ENCODE results near the gene NPSR1. TPM values are rescaled to one million over a fixed set of nuclear protein-coding genes. Genes with fewer than 3 reads are reported as not detected.

The NPSR1 gene
- total and polyA plus RNA-seq, 7 donors = 0.51 TPM; not detected in 6

- TF ChIP-seq CTCF (IDR thresholded peaks at IDR 0.05) = no peak
- no peak for TF ChIP-seq EP300 (IDR thresholded peaks at IDR 0.05)
- TF ChIP-seq POLR2A (IDR thresholded peaks at IDR 0.05) = no peak
- TF ChIP-seq POLR2AphosphoS5 (IDR thresholded peaks at IDR 0.05) = no peak
- H3K36me3 ChIP-seq = no peaks in the 10 kb centered on the region
- no peaks in the 10 kb centered on the region for H3K27me3 ChIP-seq
- WGBS, 2 donors = 85 to 89% methylated on average over 5 of the region's 5 CpGs
- H3K4me3 ChIP-seq = no peak overlapping the region
- H3K4me1 ChIP-seq = no peaks in the 10 kb centered on the region
- no peaks in the 10 kb centered on the region for H3K9me3 ChIP-seq
- H3K27ac ChIP-seq = no peak overlapping the region
- no peak for DNase-seq
- intact Hi-C loops (cut with DNase I) = no loop called here
Observed at GRCh38 chr7:34756691-34757090, 98.7 kb downstream of the NPSR1 start.

GRCh38 chr7:34757570-34758110, 99.6 kb downstream of the NPSR1 start:
- H3K27me3 ChIP-seq = no peaks in the 10 kb centered on the region
- no peak overlapping the region for H3K4me3 ChIP-seq
- no peaks in the 10 kb centered on the region for H3K36me3 ChIP-seq
- no peak for DNase-seq
- no peak overlapping the region for H3K27ac ChIP-seq
- H3K9me3 ChIP-seq = no peaks in the 10 kb centered on the region
- no peak for TF ChIP-seq CTCF (IDR thresholded peaks at IDR 0.05)
- TF ChIP-seq POLR2A (IDR thresholded peaks at IDR 0.05) = no peak
- TF ChIP-seq EP300 (IDR thresholded peaks at IDR 0.05) = no peak
- no peaks in the 10 kb centered on the region for H3K4me1 ChIP-seq
- intact Hi-C loops (cut with DNase I) = no loop called here
- WGBS, 2 donors = 82 to 86% methylated on average over 5 of the region's 5 CpGs

GRCh38 chr7:34758111-34758601, 100.1 kb downstream of the NPSR1 start:
- H3K27ac ChIP-seq = no peak overlapping the region
- no peaks in the 10 kb centered on the region for H3K27me3 ChIP-seq
- no peak overlapping the region for H3K4me3 ChIP-seq
- H3K36me3 ChIP-seq = no peaks in the 10 kb centered on the region
- no peak for DNase-seq
- 48 to 70% methylated on average over 1 of the region's 1 CpG for WGBS, 2 donors
- intact Hi-C loops (cut with DNase I) = no loop called here
- H3K9me3 ChIP-seq = no peaks in the 10 kb centered on the region
- TF ChIP-seq POLR2A (IDR thresholded peaks at IDR 0.05) (no peak), POLR2AphosphoS5 (IDR thresholded peaks at IDR 0.05) (no peak), EP300 (IDR thresholded peaks at IDR 0.05) (no peak), CTCF (IDR thresholded peaks at IDR 0.05) (no peak)
- no peaks in the 10 kb centered on the region for H3K4me1 ChIP-seq

GRCh38 chr7:34759477-34760125, 101.6 kb downstream of the NPSR1 start:
- no peaks in the 10 kb centered on the region for H3K9me3 ChIP-seq
- no peaks in the 10 kb centered on the region for H3K27me3 ChIP-seq
- H3K4me3 ChIP-seq = no peak overlapping the region
- TF ChIP-seq CTCF (IDR thresholded peaks at IDR 0.05) (peak in 1 of 4 experiments; percentile 13), POLR2AphosphoS5 (IDR thresholded peaks at IDR 0.05) (no peak)
- intact Hi-C loops (cut with DNase I) = no loop called here
- WGBS, 2 donors = 73 to 75% methylated on average over 3 of the region's 3 CpGs
- H3K27ac ChIP-seq = no peak overlapping the region
- DNase-seq = no peak
- no peaks in the 10 kb centered on the region for H3K4me1 ChIP-seq
- H3K36me3 ChIP-seq = no peaks in the 10 kb centered on the region

GRCh38 chr7:34760271-34760670, 102.3 kb downstream of the NPSR1 start:
- Histone ChIP-seq H3K27me3 (no peaks in the 10 kb centered on the region), H3K27ac (no peak overlapping the region), H3K4me1 (no peaks in the 10 kb centered on the region), H3K36me3 (no peaks in the 10 kb centered on the region), H3K4me3 (no peak overlapping the region), H3K9me3 (no peaks in the 10 kb centered on the region)
- TF ChIP-seq POLR2AphosphoS5 (IDR thresholded peaks at IDR 0.05) = no peak
- no peak for TF ChIP-seq EP300 (IDR thresholded peaks at IDR 0.05)
- TF ChIP-seq CTCF (IDR thresholded peaks at IDR 0.05) = no peak
- TF ChIP-seq POLR2A (IDR thresholded peaks at IDR 0.05) = no peak
- DNase-seq = no peak
- intact Hi-C loops (cut with DNase I) = no loop called here
- 76 to 80% methylated on average over 2 of the region's 2 CpGs for WGBS, 2 donors

All from sigmoid colon (tissue), 7 donors.